Sigmoid colon (tissue), 7 donors: ENCODE results near the gene KIF2A. TPM values are rescaled to one million over a fixed set of nuclear protein-coding genes. Genes with fewer than 3 reads are reported as not detected.

Source experiments
- DNase-seq: peaks from one replicate; pipeline ENCODE4 v3.0.0-alpha.2; 2019
- H3K27ac ChIP-seq, 4 donors: fragments of 200-600 bp; sonication (generic); one replicate each; pipeline ENCODE4 v1.5.1; 2016 to 2019; ENCODE audit warnings: mild to moderate bottlenecking in 1 of 4
- H3K27me3 ChIP-seq, 3 donors: fragments of 200-600 bp; sonication (generic); one replicate each; pipeline ENCODE4 v1.5.1; 2019; ENCODE audit warnings: mild to moderate bottlenecking in 1 of 3
- H3K36me3 ChIP-seq, 4 donors: fragments of 200-600 bp; sonication (generic); one replicate each; pipeline ENCODE4 v1.5.1; 2016 to 2019
- H3K4me1 ChIP-seq, 4 donors: fragments of 200-600 bp; sonication (generic); one replicate each; pipeline ENCODE4 v1.5.1; 2017 to 2019
- H3K4me3 ChIP-seq, 4 donors: fragments of 200-600 bp; sonication (generic); one replicate each; pipeline ENCODE4 v1.5.1; 2017 to 2019; ENCODE audit warnings: mild to moderate bottlenecking in 2 of 4, moderate library complexity in 1 of 4
- H3K9me3 ChIP-seq, 4 donors: fragments of 200-600 bp in 3 of 4; sonication (generic) in 3 of 4; one replicate each; pipeline versions ENCODE4 v1.5.1 to v1.6.1; 2013 to 2019
- EP300 ChIP-seq, 4 donors: sonication (generic); formaldehyde crosslinking; IDR thresholded peaks; one replicate each; pipeline ENCODE4 v1.6.1; 2017; ENCODE audit warnings: antibody characterized with exemption in 4 of 4
- POLR2A ChIP-seq, 2 donors: fragments of 450-650 bp; IDR thresholded peaks; one replicate each; pipeline ENCODE4 v1.6.1; 2016; ENCODE audit warnings: antibody characterized with exemption in 2 of 2, mild to moderate bottlenecking in 2 of 2, moderate library complexity in 2 of 2
- POLR2AphosphoS5 ChIP-seq, 4 donors: sonication (generic); formaldehyde crosslinking; IDR thresholded peaks; one replicate each; pipeline ENCODE4 v1.6.1; 2017; ENCODE audit warnings: antibody characterized with exemption in 4 of 4
- WGBS, 2 donors: extraction: QIAGEN DNeasy Blood & Tissue Kit; methylation state at CpG; one replicate each; pipeline ENCODE4 v1.1.7; 2013; 5-methylcytosine and 5-hydroxymethylcytosine counted together
- intact Hi-C: fragments of 100-400 bp; cut with DNase I; formaldehyde crosslinking; loops from one replicate; pipeline ENCODE4 v1.15.1; 2023
- polyA plus RNA-seq, 3 donors: library from polyadenylated mRNA; stranded (reverse); fragments of 200-250 nt; gene quantifications; one replicate each; pipeline ENCODE4 v1.2.3, GENCODE V29; 2013
- total RNA-seq, 4 donors: library from RNA; depleted of rRNA; stranded (reverse); fragments of >200 nt; gene quantifications; one replicate each; pipeline ENCODE4 v1.1.0, GENCODE V29; 2016
- TF ChIP-seq, protein P1 (sequence below), 4 experiments: fragments of 450-650 bp in 3 of 4; fragments of 200-600 bp in 1 of 4; IDR thresholded peaks; one replicate each; pipeline ENCODE4 v1.5.1; 2016 to 2019; ENCODE audit warnings: antibody characterized with exemption in 4 of 4, mild to moderate bottlenecking in 3 of 4, moderate library complexity in 2 of 4
- donor health status: healthy with polysubstance abuse.
- donor health status: Bipolar disorder and iron deficiency.
- donor health status: healthy.

KIF2A gene
- total and polyA plus RNA-seq, 7 donors, result 10.2 to 41.7 (median 29.6) TPM

GRCh38 chr5:62315376-62316175 lies 9.6 kb downstream of the KIF2A start:
- Histone ChIP-seq H3K9me3 (no peaks in the 10 kb centered on the region), H3K4me1 (peaks cover 0 to 43% (median 14%) of the 10 kb centered on the region in 4 donors), H3K27me3 (no peaks in the 10 kb centered on the region), H3K27ac (no peak overlapping the region), H3K4me3 (no peak overlapping the region), H3K36me3 (no peaks in the 10 kb centered on the region)
- TF ChIP-seq, protein P1, sequence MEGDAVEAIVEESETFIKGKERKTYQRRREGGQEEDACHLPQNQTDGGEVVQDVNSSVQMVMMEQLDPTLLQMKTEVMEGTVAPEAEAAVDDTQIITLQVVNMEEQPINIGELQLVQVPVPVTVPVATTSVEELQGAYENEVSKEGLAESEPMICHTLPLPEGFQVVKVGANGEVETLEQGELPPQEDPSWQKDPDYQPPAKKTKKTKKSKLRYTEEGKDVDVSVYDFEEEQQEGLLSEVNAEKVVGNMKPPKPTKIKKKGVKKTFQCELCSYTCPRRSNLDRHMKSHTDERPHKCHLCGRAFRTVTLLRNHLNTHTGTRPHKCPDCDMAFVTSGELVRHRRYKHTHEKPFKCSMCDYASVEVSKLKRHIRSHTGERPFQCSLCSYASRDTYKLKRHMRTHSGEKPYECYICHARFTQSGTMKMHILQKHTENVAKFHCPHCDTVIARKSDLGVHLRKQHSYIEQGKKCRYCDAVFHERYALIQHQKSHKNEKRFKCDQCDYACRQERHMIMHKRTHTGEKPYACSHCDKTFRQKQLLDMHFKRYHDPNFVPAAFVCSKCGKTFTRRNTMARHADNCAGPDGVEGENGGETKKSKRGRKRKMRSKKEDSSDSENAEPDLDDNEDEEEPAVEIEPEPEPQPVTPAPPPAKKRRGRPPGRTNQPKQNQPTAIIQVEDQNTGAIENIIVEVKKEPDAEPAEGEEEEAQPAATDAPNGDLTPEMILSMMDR (IDR thresholded peaks at IDR 0.05), result no peak
- TF ChIP-seq EP300 (IDR thresholded peaks at IDR 0.05), result no peak
- DNase-seq, result no peak
- 91 to 93% methylated on average over 2 of the region's 2 CpGs for WGBS, 2 donors
- intact Hi-C loops, result no loop called here

DNA sequence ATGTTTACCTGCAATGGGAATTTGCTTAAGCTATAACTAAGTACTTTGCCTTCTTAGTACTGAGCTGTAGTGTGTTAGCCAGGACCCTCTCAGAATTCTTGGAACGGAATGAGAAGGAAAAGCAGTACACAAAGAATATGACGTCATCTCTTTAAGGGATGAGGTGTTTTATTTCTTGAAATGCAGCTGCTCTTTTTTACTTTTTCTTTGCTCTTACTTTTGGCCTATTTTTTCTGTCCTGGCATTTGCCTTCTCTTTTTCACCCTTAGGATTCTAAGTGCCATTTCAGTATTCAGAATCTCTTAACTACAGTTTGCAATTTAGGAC lies 10.1 kb downstream of the KIF2A start:
- no peak overlapping the region for H3K27ac ChIP-seq
- H3K4me3 ChIP-seq, result no peak overlapping the region
- H3K36me3 ChIP-seq, result no peaks in the 10 kb centered on the region
- no peak for TF ChIP-seq EP300 (IDR thresholded peaks at IDR 0.05)
- TF ChIP-seq, protein P1 (IDR thresholded peaks at IDR 0.05), result no peak
- TF ChIP-seq POLR2AphosphoS5 (IDR thresholded peaks at IDR 0.05), result no peak
- no peak for TF ChIP-seq POLR2A (IDR thresholded peaks at IDR 0.05)
- no peaks in the 10 kb centered on the region for H3K9me3 ChIP-seq
- peaks cover 0 to 43% (median 12%) of the 10 kb centered on the region in 4 donors for H3K4me1 ChIP-seq
- intact Hi-C loops, result no loop called here
- 45 to 76% methylated on average over 2 of the region's 2 CpGs for WGBS, 2 donors
- DNase-seq, result no peak
- no peaks in the 10 kb centered on the region for H3K27me3 ChIP-seq

DNA sequence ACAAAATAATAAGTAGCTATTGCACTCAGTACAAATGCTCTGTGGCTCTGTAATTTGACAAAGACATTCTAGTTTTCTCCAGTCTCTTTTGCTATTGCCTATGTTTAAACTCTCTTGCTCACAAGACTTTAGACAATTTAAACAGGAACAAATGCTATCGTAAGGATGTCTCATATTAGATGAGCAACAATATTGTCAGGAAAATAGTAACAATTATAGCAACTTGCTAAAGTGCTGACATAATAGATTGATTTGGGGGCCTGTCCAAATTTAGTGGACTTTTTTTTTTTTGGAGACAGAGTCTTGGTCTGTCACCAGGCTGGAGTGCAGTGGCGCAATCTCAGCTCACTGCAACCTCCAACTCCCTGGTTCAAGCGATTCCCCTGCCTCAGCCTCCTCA lies 11.8 kb downstream of the KIF2A start:
- Histone ChIP-seq H3K9me3 (no peaks in the 10 kb centered on the region), H3K27me3 (no peaks in the 10 kb centered on the region), H3K27ac (no peak overlapping the region), H3K4me3 (no peak overlapping the region), H3K4me1 (peaks cover 0 to 30% (median 9%) of the 10 kb centered on the region in 4 donors), H3K36me3 (peaks cover 0 to 4% (median 0%) of the 10 kb centered on the region in 4 donors)
- TF ChIP-seq, protein P1 (IDR thresholded peaks at IDR 0.05), result no peak
- no peak for TF ChIP-seq POLR2A (IDR thresholded peaks at IDR 0.05)
- TF ChIP-seq EP300 (IDR thresholded peaks at IDR 0.05), result no peak
- TF ChIP-seq POLR2AphosphoS5 (IDR thresholded peaks at IDR 0.05), result no peak
- intact Hi-C loops, result no loop called here
- 87 to 96% methylated on average over 3 of the region's 3 CpGs for WGBS, 2 donors
- no peak for DNase-seq

GRCh38 chr5:62322484-62322883 lies 16.5 kb downstream of the KIF2A start:
- 36 to 67% methylated on average over 1 of the region's 1 CpG for WGBS, 2 donors
- H3K36me3 ChIP-seq, result peaks cover 0 to 4% (median 0%) of the 10 kb centered on the region in 4 donors
- H3K27ac ChIP-seq, result no peak overlapping the region
- no peak for DNase-seq
- H3K9me3 ChIP-seq, result no peaks in the 10 kb centered on the region
- intact Hi-C loops, result no loop called here
- peaks cover 0 to 19% (median 0%) of the 10 kb centered on the region in 4 donors for H3K4me1 ChIP-seq
- TF ChIP-seq EP300 (IDR thresholded peaks at IDR 0.05), result no peak
- TF ChIP-seq, protein P1 (IDR thresholded peaks at IDR 0.05), result no peak
- no peak for TF ChIP-seq POLR2A (IDR thresholded peaks at IDR 0.05)
- no peak for TF ChIP-seq POLR2AphosphoS5 (IDR thresholded peaks at IDR 0.05)
- no peaks in the 10 kb centered on the region for H3K27me3 ChIP-seq
- H3K4me3 ChIP-seq, result no peak overlapping the region
